ENCODE results near the gene SLCO4A1. TPM values are rescaled to one million over a fixed set of nuclear protein-coding genes. Genes with fewer than 3 reads are reported as not detected.

The SLCO4A1 gene
- total and polyA plus RNA-seq, 9 of the 15 experiments (the other 6 are each of a cell fraction or from before 2014, with no cell fraction given), result 1.6 to 21.9 (median 12.8) TPM

DNA sequence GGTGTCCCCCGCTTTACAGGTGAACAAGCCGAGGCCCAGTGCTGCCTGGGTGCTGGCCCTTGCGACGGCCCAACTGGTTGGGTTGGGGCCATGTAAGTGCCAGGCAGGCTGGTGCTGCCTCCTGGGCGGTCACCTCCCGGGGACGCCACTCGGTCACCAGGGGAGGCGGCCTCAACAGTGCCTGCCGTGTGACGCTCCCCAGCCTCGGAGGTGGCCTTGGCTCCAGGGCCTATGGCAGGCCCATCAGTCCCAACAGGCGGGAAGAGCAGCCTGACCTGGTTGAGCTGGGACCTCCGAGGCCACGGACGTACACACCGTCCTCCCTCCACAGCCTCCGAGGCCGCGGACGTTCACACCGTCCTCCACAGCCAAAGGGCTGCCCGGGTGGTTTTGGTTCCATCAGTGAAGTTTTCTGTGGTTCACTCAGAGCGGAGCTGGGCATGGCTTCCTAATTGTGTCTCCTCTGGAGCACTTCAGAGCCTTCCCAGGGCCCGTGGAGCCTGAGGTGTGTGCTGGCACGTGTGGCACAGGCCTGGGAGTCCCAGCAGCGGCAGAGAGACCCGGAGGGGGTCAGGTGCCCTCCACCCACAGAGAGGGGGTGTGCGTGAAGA is 19.3 kb upstream of the SLCO4A1 start (continued):
- TF ChIP-seq ZC3H11A (IDR thresholded peaks at IDR 0.05; ENCODE audit: low read depth, low read length) (no peak), WHSC1 (IDR thresholded peaks at IDR 0.05; ENCODE audit: low read length) (no peak), DEAF1 (CRISPR knock-in tag; IDR thresholded peaks at IDR 0.05) (no peak)
- TF ChIP-seq, protein P1, sequence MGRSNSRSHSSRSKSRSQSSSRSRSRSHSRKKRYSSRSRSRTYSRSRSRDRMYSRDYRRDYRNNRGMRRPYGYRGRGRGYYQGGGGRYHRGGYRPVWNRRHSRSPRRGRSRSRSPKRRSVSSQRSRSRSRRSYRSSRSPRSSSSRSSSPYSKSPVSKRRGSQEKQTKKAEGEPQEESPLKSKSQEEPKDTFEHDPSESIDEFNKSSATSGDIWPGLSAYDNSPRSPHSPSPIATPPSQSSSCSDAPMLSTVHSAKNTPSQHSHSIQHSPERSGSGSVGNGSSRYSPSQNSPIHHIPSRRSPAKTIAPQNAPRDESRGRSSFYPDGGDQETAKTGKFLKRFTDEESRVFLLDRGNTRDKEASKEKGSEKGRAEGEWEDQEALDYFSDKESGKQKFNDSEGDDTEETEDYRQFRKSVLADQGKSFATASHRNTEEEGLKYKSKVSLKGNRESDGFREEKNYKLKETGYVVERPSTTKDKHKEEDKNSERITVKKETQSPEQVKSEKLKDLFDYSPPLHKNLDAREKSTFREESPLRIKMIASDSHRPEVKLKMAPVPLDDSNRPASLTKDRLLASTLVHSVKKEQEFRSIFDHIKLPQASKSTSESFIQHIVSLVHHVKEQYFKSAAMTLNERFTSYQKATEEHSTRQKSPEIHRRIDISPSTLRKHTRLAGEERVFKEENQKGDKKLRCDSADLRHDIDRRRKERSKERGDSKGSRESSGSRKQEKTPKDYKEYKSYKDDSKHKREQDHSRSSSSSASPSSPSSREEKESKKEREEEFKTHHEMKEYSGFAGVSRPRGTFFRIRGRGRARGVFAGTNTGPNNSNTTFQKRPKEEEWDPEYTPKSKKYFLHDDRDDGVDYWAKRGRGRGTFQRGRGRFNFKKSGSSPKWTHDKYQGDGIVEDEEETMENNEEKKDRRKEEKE (IDR thresholded peaks at IDR 0.05; ENCODE audit: borderline replicate concordance in 1 of 2, control insufficient read depth in 1 of 2, low read depth in 2 of 2, low read length in 1 of 2), result no peak

Data from K562 (cell line).